ENCODE data around the gene RALGPS1.

The RALGPS1 gene

DNA sequence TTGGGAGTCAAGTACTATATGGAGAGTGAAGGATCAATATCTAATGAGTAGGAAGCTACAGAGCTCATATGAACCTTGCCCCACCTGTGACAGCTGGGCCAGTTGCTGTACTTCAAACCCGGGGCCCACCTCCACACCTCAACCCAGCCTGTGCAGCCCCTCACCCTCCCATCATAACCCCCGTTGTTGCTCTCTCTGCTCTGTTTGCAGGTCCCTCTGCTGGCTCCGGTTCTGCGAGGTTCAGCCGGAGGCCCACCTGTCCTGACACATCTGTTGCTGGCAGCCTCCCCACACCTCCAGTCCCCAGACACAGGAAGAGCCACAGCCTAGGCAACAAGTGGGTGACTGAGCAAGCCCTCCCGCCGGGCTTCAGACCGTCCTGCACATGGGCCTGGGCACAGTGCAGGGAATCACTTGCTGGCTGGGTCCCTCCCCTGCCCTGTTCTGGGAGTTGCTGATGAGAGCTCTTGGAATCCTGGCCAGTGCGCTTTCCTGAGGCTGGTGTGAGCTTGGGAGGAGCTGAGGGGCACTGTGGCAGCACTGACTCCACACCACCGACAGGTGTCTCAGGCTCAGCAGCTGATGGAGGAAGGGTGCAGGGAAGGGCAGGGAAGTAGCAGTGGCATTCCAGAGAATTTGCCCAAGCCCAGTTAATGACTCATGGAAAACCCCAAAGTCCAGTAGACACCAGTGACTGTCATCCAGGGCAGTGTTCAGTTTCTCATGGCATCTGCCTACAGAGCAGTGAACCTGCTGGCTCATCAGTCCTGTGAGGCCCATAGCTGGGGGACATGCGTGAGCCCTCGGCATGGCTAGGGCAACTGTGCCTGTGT lies 280.5 kb downstream of the RALGPS1 start:
- DNase-seq, result no peak

DNA sequence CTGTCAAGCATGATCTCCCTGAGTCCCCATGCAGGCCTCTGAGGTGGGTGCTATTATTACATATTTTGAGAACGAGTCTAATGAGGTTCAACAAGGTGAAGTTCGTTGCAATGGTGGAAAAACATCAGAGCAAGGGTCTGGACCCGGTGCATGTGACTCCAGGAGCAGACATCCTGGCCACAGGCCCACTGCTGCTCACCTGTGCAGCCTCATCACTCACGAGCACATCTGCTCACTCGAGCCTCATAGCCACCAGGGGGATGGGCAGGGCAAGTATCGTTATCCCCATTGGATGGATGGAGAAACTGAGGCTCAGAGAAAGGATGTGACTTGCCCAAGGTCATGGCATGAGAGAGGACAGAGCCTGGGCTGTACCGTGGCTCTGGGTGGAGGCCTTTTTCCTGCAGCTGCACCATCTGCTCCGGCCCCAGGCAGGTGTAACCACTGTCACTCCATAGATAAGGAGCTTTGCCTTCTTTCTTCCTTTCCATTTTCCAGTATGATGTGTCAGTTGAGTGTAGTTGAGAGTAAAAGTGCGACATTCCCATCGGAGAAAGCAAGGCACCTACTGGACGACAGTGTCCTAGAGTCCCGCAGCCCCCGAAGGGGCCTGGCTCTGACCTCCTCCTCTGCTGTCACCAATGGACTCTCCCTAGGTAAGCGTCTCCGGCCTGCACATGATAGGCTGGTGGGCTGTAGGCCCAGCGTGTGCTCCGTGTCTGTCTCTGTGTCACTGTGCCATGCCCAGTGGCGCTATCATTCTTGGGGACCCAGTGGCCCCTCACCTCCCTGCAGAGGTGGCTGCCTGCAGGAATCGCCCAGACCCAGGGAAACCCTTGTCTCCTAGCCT lies 281.6 kb downstream of the RALGPS1 start:
- no peak for DNase-seq

- DNase-seq, result no peak
These were observed 282.2 kb downstream of the RALGPS1 start for GRCh38 chr9:127196826-127197145.

DNA sequence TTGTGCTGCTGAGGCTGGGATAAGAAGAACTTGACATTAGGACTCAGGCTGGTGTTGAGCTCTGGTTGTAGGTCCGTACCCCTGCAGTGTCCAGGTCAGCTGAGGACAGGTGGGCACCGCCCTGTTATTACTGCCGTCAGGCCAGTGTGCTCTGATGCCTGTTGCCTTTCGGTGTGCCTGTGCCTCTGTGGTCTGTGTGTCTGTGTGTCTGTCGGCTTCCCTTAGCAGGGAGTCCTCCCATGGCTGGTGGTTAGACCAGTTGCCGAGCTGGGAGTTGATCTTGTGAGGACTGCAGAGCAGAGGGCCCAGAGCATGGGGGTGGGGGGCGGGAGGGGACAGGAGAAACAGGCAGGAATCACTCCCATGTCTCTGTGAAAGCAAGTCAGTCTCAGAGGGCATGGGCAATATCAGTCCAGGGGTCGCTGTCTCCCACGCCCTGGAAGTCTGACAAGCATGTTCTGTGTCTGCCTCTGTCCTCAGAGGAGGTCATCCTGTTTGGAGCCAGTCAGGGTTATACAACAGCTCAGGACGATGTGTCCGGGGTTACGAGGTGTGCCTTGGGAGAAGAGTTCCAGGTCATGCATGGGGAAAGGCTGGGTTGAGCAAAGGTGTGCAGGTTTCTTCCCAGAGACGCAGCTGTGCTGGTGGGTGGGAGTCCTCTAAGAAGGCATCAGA lies 282.7 kb downstream of the RALGPS1 start:
- no peak for DNase-seq

DNA sequence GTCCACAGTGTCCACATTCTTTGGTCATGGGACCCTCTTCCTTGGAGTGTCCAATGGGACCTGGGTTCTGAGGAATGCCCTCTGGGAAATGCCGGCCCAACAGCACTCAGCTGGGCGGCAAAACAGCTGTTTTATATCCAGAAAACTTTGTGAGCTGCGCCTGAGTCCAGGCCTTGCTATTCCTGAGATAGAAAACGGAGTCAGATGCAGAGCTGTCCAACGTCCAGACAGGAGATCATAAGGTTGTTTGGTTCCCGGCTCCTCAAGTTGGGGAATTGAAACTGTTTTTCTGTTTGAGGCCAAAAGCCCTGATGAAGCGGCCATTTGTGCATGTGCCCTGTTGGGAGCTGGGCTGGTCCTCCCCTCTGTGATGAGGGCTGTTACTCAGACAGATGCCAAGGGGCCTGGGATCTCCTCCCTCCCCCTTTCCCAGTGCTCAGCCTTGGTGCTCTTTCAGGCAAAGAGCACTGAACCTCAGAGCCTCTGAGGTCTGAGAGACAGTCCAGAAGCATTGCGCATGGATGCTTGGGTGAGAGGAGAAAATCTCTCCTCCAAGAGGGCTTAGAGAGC lies 283.4 kb downstream of the RALGPS1 start:
- no peak for DNase-seq

DNA sequence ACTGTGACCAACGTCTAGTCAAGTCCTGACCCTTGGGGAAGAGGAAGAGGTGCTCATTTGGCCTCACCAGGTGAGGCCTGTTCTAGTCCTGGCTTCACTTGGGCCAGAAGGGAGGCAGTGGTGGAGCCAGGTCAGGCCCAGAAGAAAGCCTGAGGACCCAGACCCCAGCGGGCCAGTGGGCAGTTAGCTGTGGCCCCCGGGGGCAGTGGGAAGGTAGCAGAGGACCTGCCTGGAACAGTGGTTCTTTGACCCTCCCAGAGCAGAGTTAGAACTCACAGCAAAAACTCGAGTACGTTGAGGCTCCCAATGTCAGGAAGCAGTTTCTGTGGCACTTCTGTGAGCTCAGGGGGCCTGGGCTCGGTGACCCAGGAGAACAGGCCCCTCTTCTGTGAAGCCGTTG lies 284.0 kb downstream of the RALGPS1 start:
- no peak for DNase-seq

DNA sequence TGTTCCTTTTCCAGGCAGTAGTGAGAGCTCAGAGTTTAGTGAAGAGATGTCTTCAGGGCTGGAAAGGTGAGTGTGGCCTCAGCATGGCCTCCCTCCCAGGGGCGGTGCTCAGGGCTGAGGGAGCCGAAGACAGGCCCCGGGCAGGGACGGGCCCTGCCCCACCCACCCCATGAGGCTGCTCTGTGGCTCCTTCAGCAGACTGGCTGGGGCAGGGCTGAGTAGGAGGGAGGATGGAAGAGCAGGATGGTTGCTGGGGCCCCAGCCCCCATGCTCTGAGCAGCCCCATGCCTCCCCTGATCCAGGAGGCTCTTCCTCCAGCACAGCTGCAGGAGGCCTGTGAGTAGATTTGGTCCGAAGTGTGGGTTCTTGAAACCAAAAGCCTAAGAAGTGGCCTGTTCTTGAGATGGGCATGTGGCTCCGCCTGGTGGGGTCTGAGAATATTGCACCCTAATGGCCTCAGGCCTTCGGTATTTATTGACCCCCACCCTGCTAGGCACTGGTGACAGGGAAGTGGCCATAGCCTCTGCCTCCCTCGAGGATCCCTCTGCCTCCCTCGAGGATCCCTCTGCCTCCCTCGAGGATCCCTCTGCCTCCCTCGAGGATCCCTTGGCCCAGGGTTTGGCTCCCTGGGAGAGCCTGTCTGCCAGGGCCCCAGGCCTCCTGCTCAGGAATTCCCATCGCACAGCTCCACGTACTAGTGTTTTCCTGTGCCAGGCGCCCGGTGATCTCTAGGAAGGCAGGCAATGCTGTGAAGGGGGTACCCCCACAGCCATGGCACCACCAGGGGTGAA lies 284.6 kb downstream of the RALGPS1 start:
- no peak for DNase-seq

DNA sequence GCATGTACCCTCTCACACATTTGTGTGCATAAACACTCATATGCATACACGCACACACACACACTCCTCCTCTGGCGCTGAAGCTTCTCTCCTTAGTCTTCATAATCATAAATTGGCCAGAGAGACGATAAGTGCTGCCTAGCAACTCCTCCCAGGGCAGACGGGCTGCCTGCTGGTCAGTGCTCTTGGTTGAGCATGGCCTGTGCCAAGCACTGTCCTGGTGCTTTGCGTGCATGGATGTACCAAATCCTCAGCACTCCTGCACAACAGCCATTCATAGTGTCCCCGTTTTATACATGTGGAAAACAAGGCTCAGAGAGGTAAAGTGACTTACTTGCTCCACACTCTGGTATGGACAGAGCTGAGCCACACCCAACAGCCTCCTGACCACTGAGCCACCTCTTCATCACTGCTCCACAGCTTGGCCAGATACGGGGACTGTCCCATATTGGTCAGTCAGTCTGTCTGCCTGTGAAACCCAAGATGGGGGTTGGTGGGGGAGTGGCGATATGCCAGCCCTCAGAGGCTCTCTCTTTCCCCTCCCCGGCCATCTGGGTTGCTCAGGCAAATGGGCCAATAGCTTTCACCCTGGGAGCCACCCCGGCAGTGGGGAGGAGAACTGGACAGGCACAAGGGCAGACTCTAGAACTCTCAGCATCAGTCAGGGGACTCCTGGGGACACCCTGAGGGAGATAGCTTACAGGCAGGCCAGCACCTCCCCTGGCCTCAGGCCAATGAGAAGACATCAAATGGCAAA lies 285.7 kb downstream of the RALGPS1 start:
- no peak for DNase-seq

- DNase-seq, result no peak
These were observed 286.5 kb downstream of the RALGPS1 start for GRCh38 chr9:127201071-127201541.

GRCh38 chr9:127201731-127202130 lies 287.1 kb downstream of the RALGPS1 start:
- no peak for DNase-seq

- no peak for DNase-seq
These were observed 288.0 kb downstream of the RALGPS1 start for GRCh38 chr9:127202461-127203169.

DNA sequence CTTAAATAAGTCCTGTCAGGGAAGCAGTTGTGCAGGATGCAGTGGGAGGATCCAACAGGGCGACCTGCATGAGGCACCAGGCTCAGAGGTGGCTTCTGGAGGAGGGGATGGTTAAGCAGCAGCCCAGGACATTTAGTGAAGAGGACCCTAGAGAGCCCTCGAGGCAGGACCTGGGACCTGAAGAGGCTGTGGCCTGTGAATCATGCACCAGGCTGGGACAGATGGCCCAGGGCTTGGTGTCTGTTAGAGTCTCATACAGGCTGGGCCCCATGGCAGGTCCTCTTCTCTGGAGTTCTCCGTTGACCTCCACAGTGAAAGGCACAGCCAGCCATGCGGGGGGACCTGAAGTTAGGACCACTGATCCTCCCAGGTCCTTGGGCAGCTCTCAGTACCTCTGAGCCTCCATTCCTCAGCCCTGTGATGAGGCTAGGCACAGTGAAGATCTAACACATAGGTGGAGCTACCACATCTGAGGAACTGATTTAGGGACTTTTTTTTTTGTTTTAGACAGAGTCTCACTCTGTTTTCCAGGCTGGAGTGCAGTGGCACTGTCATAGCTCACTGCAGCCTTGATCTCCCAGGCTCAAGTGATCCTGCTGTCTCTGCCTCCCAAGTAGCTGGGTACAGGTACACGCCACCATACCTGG lies 289.2 kb downstream of the RALGPS1 start:
- DNase-seq, result no peak

- DNase-seq, result no peak
These were observed 290.3 kb downstream of the RALGPS1 start for GRCh38 chr9:127204771-127205470.

DNA sequence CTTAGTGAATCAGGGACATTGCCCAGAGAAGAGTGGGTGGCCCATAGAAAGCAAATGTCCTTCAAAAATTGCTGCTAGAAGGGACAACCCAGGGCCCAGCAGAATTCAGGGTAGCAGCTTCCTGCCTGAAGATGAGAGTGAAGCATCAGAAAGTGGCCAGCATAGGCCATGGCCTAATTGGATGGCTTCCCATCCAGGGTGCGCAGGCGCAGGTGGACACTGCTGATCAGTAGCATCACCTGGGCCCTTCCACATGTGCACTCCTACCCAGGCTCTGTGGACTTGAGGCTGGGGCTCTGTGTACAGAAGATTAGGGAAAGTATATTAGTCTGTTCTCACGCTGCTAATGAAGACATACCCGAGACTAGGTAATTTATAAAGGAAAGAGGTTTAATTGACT lies 291.4 kb downstream of the RALGPS1 start:
- DNase-seq, result no peak

DNA sequence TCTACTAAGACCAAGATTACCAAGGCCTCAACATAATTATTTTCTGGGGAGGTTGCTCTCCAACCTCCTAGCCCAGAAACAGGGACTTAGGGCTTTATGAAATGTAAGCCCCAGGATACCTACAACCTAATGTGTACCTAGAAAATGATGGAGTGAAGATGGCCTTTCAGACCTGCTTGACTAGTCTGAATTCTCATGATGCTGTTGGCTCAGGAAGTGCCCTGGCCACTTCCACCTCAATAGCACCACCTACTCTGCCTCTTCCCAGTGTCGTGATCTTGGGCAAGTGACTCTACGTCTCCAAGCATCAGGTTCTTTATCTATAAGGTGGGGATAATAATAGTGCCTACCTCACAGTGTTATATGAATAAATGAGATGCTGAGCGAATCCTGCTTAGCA lies 292.1 kb downstream of the RALGPS1 start:
- no peak for DNase-seq

- no peak for DNase-seq
These were observed 293.3 kb downstream of the RALGPS1 start for GRCh38 chr9:127207734-127208410.

GRCh38 chr9:127208416-127208815 lies 293.8 kb downstream of the RALGPS1 start:
- no peak for DNase-seq

- no peak for DNase-seq
These were observed 294.6 kb downstream of the RALGPS1 start for GRCh38 chr9:127209220-127209619.

All from cortex of kidney (tissue), 1 donor.